NCI-H2171 treated with DMSO at 0.1 percent for 48 hours (cell line): ENCODE data around the gene AJAP1.

Experiments
- DNase-seq: peaks from one replicate; lab custom pipeline; 2025; lab: John Stamatoyannopoulos, UW

Gene AJAP1

GRCh38 chr1:4769516-4770280 is 115.3 kb downstream of the AJAP1 start:
- DNase-seq = no peak

GRCh38 chr1:4770713-4771112 is 116.3 kb downstream of the AJAP1 start:
- no peak for DNase-seq

GRCh38 chr1:4771267-4771666 is 116.9 kb downstream of the AJAP1 start:
- no peak for DNase-seq

DNA sequence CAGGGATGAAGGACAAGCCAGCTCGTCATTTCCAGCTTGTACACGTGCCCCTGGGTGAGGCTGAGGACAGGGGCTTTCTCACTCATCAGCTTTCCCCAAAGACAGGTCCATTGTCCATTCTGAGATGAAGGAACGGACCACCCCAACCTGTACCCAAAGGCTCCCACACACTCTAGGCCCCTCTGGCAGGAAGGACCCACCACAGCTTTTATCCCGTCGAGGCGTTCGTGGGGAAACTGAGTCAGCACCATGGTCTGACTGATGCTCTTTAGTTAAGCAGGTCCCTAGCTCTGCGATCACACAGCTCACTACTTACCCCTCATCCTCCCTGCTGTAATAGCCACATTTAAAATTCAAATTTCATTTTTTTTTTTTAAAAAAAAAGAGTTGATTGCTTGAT is 117.3 kb downstream of the AJAP1 start:
- DNase-seq = no peak

GRCh38 chr1:4772294-4773010 is 118.0 kb downstream of the AJAP1 start:
- no peak for DNase-seq

DNA sequence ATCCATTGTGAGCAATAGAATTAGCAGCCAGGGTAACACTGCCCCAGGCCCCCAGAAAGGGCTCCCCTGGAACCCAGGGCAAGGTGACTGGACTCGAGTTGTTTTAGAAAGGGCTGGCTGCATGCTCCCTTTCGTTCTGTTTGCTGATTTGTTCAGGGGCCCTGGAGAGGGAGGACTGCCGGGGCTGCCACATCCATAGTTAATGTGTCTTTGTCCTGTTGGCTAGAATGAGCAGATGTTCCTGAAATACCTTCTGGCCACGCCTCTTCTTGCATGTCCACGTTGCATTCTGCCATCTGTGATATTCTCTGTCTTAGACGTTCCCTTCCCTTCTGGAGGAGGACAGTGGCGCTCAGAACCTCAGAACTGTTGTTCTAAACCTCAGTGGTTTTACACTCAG is 118.8 kb downstream of the AJAP1 start:
- peak; percentile 29 for DNase-seq

DNA sequence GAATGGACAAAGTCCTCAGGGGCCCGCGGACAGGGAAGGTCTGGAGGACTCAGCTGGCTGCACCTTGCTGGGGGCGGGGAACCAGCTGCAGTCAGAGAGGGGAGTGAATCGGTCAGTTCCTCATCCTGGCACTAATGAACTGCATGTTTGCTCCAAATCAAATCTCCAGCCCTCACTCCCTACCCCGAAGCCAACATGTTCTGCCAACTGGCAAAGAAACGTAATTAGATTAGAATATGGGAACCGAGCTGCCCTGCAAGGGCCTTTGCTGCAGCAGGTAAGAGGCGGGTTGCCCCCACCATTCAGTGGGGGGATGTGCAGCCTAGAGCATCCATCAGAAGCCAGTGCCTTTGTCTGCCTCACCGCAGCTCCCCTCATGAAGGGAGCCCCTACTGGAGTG is 121.1 kb downstream of the AJAP1 start:
- DNase-seq = no peak

DNA sequence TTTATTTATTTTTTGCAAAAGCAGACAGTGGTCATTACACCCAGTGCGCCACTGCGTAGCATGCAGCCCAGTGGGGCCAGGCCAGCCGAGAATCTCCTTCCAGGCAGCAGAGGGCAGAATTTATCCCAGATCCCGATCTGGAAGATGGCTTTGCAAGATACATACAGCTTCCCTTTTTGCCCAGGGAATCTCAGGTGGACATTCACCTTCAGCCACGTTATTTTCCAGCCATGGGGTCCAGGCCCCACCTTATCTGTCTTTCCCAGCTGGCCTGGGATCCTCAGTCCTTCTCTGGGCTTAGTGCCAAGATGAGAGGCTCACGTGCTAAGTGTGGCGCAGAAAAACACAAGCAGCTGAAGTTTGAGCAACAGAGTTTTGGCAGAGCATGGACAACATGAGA is 123.6 kb downstream of the AJAP1 start:
- no peak for DNase-seq

DNA sequence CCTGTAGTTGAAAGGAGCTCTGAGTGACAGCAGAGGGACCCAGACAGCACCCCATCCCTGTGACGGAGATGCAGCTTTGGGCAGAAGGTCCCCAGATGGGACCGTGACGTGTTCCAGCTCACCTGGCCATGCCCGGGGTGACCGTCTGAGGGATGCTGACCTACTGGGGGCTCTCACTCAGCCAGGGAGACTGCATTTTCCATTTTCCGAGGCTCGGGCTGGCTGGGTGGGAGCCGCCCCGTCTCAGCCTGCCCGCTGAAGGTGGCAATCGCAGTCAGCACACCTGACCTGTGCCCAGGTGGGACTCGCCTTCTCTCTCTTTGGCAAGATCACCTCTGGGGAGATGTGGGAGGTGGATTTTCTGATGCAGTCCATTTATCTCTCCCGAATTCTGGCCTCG is 127.2 kb downstream of the AJAP1 start:
- no peak for DNase-seq

DNA sequence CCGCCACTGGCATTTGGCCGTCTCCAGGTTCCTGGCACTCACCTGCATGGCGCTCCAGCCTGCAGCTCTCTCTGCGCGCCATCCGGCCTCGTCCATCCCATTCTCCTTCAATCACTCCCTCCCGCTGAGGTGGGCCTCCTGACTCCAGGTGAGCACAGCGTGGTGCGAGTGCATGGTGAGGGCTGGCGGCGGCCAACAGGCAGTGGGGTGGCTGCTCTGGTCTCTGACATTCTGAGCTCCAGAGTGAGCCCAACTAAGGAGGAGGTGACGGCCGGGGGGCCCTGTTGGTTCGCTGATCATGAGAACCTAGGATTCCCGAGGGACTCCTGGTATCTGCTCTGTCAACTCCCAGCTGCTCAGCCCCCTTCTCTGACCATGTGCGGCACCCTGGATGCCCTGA is 130.4 kb downstream of the AJAP1 start:
- DNase-seq = no peak

DNA sequence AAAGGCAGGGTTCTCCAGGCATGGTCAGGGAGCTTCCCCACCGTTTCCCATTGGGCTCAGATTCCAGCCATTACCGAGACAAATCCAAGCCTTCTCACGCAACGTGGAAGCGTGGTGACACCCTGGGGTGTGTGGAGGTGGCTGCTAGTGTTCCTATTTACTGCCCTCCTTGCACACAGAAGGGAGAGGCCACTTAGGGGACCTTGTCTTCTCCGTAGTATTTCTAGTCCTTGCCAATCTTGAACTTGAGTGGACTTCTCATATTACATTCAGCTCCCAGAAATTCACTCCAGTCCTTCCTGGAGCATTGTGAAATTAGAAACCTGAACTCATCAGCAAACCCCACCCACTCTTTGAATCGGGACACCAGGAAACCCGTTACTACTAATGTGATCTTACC is 131.6 kb downstream of the AJAP1 start:
- DNase-seq = peak; percentile 32

GRCh38 chr1:4787551-4787950 is 133.1 kb downstream of the AJAP1 start:
- no peak for DNase-seq

GRCh38 chr1:4792565-4792964 is 138.2 kb downstream of the AJAP1 start:
- DNase-seq = no peak

GRCh38 chr1:4794020-4794780 is 139.8 kb downstream of the AJAP1 start:
- DNase-seq = no peak

DNA sequence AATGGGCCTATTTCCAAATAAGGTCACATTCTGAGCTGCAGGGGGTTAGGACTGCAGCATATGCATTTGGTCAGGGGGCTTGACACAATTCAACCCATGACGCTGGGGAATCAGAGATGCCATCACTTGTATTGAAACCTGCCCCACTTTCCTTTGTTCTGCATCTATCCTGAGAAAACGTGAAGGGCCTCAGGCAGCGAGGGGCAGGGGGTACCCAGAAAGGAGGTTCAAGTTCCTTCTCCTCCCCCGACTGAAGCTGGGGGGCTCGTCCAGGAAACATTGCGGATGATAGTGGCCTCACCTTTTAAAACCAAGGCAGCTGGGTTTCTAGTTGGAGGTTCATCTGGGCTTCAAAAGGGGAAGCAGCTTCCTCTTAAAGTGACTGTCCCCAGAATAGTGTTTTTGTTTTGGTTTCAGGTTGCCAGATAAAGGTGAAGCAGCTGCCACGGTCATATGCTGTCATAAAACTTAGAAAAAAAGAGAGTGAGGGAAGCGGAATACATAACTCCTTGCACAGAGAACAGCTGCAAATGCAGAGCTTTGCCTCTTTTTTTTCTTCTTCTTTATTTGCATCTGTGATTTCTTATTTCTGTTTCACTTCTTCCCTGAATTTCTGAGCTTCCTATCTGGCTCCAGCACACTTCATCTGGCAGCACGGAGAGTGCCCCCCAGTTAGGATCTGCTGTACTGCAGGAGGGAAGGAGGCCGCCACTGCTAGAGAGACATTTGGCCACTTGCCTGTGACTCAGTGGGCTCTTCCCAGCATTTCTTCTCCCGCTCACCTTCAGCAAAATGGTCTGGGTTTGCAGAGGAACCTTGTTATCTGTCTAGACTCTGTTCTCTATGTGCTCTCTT is 142.0 kb downstream of the AJAP1 start:
- DNase-seq = peak; percentile 95

GRCh38 chr1:4797016-4797410 is 142.6 kb downstream of the AJAP1 start:
- DNase-seq = peak; percentile 40

- no peak for DNase-seq
Observed at GRCh38 chr1:4797429-4797828, 143.0 kb downstream of the AJAP1 start.

DNA sequence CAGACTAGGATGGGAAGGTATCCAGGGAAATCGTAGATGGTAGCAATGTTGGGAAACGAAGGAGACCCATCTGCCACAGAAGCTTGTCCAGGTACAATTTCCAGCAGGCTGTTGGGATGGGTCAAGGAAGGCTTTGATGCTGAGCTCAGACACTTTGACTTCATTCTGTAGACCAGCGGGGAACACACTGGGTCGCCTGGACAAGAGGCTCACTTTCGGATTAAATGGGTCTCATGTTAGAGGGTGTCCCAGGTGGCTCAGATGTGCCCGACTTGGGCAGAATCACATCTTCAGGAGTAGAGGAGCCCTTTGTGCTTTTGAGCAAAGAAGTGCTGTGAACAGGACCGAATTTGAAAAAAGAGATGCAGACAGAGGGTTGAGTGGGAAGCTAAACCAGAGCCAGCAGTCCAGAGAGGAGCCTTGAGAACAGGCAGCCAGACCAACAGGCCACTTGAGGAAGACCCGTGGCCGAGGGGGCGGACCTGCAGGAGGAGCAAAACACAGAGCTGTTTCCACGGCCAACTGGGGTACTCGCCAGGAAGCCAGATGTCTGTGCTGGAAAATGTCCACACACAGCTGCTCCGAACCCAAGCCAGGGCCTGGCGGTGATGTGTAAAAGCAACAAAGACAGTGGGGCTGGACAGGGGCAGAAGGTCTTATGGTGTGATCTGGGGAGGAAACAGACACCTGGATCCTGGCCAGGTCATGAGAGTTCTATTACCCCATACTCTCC is 146.9 kb downstream of the AJAP1 start:
- DNase-seq = no peak

DNA sequence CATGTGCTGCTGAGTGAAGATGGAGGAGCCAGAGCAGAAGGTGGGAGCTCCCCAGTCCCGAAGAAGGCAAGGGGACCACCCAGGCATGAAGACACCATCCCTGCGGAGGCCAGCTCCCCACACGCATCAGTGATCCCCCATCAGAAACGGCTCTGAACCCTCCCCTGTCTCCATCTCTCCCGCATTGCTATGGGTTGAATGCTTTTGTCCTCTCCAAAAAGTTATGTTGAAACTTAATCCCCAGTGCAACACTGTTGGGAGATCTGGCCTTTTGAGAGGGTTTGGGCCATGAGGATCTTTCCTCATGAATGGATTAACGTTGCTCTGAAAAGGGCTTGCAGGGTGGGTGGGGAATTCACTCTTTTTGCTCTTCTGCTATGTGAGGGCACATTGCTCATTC is 147.6 kb downstream of the AJAP1 start:
- DNase-seq = no peak

DNA sequence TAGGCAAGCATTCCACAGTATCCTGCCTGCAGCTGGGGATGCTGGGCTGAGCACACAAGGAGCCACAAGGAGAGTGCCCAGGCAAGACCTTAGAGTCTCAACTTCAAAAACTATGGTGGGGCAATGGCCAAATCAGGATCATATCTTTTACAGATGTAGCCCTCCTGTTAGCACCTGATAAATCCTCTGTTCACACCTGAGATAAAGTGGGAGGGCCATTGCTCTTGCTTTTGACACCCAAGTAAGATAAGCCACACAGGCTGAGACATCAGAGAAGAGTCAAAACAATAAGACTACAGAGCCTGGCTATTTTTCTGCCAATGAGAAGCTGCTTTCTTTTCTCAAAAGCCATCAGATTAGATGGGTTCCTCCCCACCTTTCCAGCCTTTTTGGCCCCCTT is 148.9 kb downstream of the AJAP1 start:
- DNase-seq = no peak

GRCh38 chr1:4805987-4806386 is 151.6 kb downstream of the AJAP1 start:
- no peak for DNase-seq
